Neural cell (in vitro differentiated cells): ENCODE measurements around the gene LRCH2. TPM values are rescaled to one million over a fixed set of nuclear protein-coding genes. Genes with fewer than 3 reads are reported as not detected.

Experiments
- H2AFZ ChIP-seq: fragments of 200-600, 300-800 bp; sonication (generic), shearing (Covaris generic); 2 replicates; pipeline ENCODE4 v1.6.0; 2014; ENCODE audit warnings: low read depth, mild to moderate bottlenecking, antibody characterized with exemption, low read length, moderate library complexity
- H3F3A ChIP-seq: fragments of 200-600 bp; shearing (Covaris generic); 2 replicates; pipeline ENCODE4 v1.6.1; 2016; ENCODE audit warnings: mild to moderate bottlenecking, moderate library complexity, mixed read lengths, antibody characterized with exemption, low read length; ENCODE audit not compliant: insufficient read depth, poor library complexity, severe bottlenecking
- H3K27ac ChIP-seq: fragments of 200-600, 300-800 bp; sonication (generic), shearing (Covaris generic); 2 replicates; pipeline ENCODE4 v1.5.1; 2014; ENCODE audit warnings: mild to moderate bottlenecking, low read length, moderate library complexity
- H3K27me3 ChIP-seq: fragments of 300-800, 200-600 bp; sonication (generic), shearing (Covaris generic); 2 replicates; pipeline ENCODE4 v1.6.0; 2014; ENCODE audit warnings: mild to moderate bottlenecking, low read depth, low read length, moderate library complexity; ENCODE audit not compliant: insufficient read depth
- H3K36me3 ChIP-seq: fragments of 300-800, 200-600 bp; sonication (generic), shearing (Covaris generic); 2 replicates; pipeline ENCODE4 v1.5.1; 2014; ENCODE audit warnings: mild to moderate bottlenecking, antibody characterized with exemption, low read length, moderate library complexity; ENCODE audit not compliant: insufficient read depth
- H3K4me2 ChIP-seq: fragments of 300-800, 200-600 bp; sonication (generic), shearing (Covaris generic); 2 replicates; pipeline ENCODE4 v1.6.0; 2014; ENCODE audit warnings: mild to moderate bottlenecking, low read length
- H3K4me3 ChIP-seq: fragments of 300-800, 200-600 bp; sonication (generic), shearing (Covaris generic); 2 replicates; pipeline ENCODE4 v1.5.1; 2014; ENCODE audit warnings: mild to moderate bottlenecking, low read length, moderate library complexity
- H3K79me2 ChIP-seq: fragments of 200-600 bp; shearing (Covaris generic); replicated peaks from 2 replicates; pipeline ENCODE4 v1.6.0; 2014; ENCODE audit warnings: mild to moderate bottlenecking, low read length, moderate library complexity; ENCODE audit not compliant: insufficient read depth
- H3K9ac ChIP-seq: fragments of 300-800, 200-600 bp; sonication (generic), shearing (Covaris generic); 2 replicates; pipeline ENCODE4 v1.6.1; 2016; ENCODE audit warnings: mild to moderate bottlenecking, low read length, mixed read lengths
- H3K9me2 ChIP-seq: fragments of 200-600 bp; shearing (Covaris generic); 2 replicates; pipeline ENCODE4 v1.6.1; 2016; ENCODE audit warnings: mild to moderate bottlenecking, low read length, mixed read lengths; ENCODE audit not compliant: insufficient read depth
- H3K9me3 ChIP-seq: fragments of 200-600, 300-800 bp; sonication (generic), shearing (Covaris generic); 2 replicates; pipeline ENCODE4 v1.6.1; 2016; ENCODE audit warnings: mild to moderate bottlenecking, mixed run types, low read length, moderate library complexity, mixed read lengths
- H4K20me1 ChIP-seq: fragments of 200-600 bp; shearing (Covaris generic); 2 replicates; pipeline ENCODE4 v1.6.1; 2016; ENCODE audit warnings: mild to moderate bottlenecking, mixed run types; ENCODE audit not compliant: insufficient read depth
- CTCF ChIP-seq: fragments of 450-650 bp; IDR thresholded peaks from 2 replicates; pipeline ENCODE4 v1.5.1; 2014; ENCODE audit warnings: antibody characterized with exemption, mild to moderate bottlenecking, moderate library complexity; ENCODE audit not compliant: poor library complexity, severe bottlenecking
- EP300 ChIP-seq: fragments of 450-650 bp; conservative IDR thresholded peaks from 2 replicates; pipeline ENCODE4 v1.6.1; 2014; ENCODE audit warnings: antibody characterized with exemption, mild to moderate bottlenecking, moderate library complexity; ENCODE audit not compliant: poor library complexity, severe bottlenecking
- EZH2 ChIP-seq: fragments of 200-600, 300-800 bp; shearing (Covaris generic), sonication (generic); IDR thresholded peaks from 2 replicates; pipeline ENCODE4 v1.6.1; 2014; ENCODE audit warnings: antibody characterized with exemption, low read length, borderline replicate concordance, mild to moderate bottlenecking; ENCODE audit not compliant: insufficient read depth, poor library complexity, severe bottlenecking
- MXI1 ChIP-seq: fragments of 450-650 bp; conservative IDR thresholded peaks from 2 replicates; pipeline ENCODE4 v1.6.1; 2014; ENCODE audit warnings: antibody characterized with exemption, mild to moderate bottlenecking; ENCODE audit not compliant: poor library complexity, severe bottlenecking
- POLR2AphosphoS5 ChIP-seq: IDR thresholded peaks from 2 replicates; pipeline ENCODE4 v1.6.1; 2012
- RAD21 ChIP-seq: fragments of 450-650 bp; conservative IDR thresholded peaks from 2 replicates; pipeline ENCODE4 v1.6.1; 2014; ENCODE audit warnings: antibody characterized with exemption, mild to moderate bottlenecking, moderate library complexity
- REST ChIP-seq: IDR thresholded peaks from 2 replicates; pipeline ENCODE4 v1.6.1; 2012; ENCODE audit warnings: borderline replicate concordance
- SMC3 ChIP-seq: fragments of 450-650 bp; conservative IDR thresholded peaks from 2 replicates; pipeline ENCODE4 v1.6.1; 2014; ENCODE audit warnings: antibody characterized with exemption, mild to moderate bottlenecking, moderate library complexity; ENCODE audit not compliant: poor library complexity
- TAF1 ChIP-seq: IDR thresholded peaks from 2 replicates; pipeline ENCODE4 v1.6.1; 2012; ENCODE audit warnings: low read depth
- polyA plus RNA-seq: library from polyadenylated mRNA; depleted of rRNA; stranded (reverse); fragments of >200 nt; gene quantifications from 2 replicates; pipeline ENCODE4 v1.2.3, GENCODE V29; 2014

Gene LRCH2
- polyA plus RNA-seq, 1 donor from 2014 or later, result 46.6 TPM

DNA sequence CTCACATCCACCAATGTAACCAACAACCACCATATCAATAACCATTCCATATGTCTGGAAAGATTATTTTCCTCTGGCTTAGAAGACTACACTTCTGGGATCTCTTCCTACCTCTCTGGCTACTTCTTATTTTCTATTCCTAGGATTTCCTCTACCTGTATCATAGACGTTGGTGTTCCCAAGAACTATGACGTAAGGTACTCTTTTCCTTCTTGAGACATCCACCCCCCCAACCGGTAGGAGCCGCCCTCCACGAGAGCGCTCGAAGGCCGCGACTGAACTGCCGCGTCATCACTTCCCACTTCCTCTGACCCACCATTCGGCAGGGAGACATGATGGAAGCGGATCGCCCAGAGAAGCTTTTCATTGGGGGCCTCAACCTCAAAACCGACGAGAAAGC, 44.8 kb downstream of the LRCH2 start, which contains the start of gene RBMXL3:
TSS of gene RBMXL3 (plus strand) at position 301 of the 400 bp plus-strand sequence. CDS start at position 333, 32 bp downstream.
- no peaks in the 10 kb centered on the region for H3K9me2 ChIP-seq

GRCh38 chrX:115183980-115184379, 49.9 kb downstream of the LRCH2 start:
- Histone ChIP-seq H4K20me1 (no peaks in the 10 kb centered on the region), H3K9ac (no peak overlapping the region), H3K27ac (no peak overlapping the region), H3F3A (no peaks in the 10 kb centered on the region), H3K27me3 (no peaks in the 10 kb centered on the region), H3K9me3 (no peaks in the 10 kb centered on the region), H3K36me3 (no peaks in the 10 kb centered on the region), H3K9me2 (no peaks in the 10 kb centered on the region), H3K4me3 (no peak overlapping the region), H3K79me2 (no peaks in the 10 kb centered on the region), H2AFZ (no peak overlapping the region), H3K4me2 (no peak overlapping the region)
- no peak for TF ChIP-seq POLR2AphosphoS5
- TF ChIP-seq MXI1, result no peak
- no peak for TF ChIP-seq CTCF
- TF ChIP-seq REST, result no peak
- TF ChIP-seq EP300, result no peak
- no peak for TF ChIP-seq SMC3
- no peak for TF ChIP-seq TAF1

More for the DNA sequence above, 44.8 kb downstream of the LRCH2 start, which contains the start of gene RBMXL3:
- TF ChIP-seq POLR2AphosphoS5, result no peak
- TF ChIP-seq RAD21, result no peak
- TF ChIP-seq SMC3, result no peak
- no peak for TF ChIP-seq CTCF
- no peak for TF ChIP-seq EZH2
- no peak for TF ChIP-seq MXI1
- no peak for TF ChIP-seq EP300
- TF ChIP-seq TAF1, result no peak
- no peak for TF ChIP-seq REST
- no peak within 1 kb of the TSS for H3K27ac ChIP-seq
- H3K4me2 ChIP-seq, result no peak within 1 kb of the TSS
- H3K27me3 ChIP-seq, result no peaks in the 10 kb centered on the region
- H2AFZ ChIP-seq, result no peak within 1 kb of the TSS
- no peaks in the 10 kb centered on the region for H3F3A ChIP-seq
- H3K9me3 ChIP-seq, result no peaks in the 10 kb centered on the region
- no peak within 1 kb of the TSS for H3K4me3 ChIP-seq
- H3K9ac ChIP-seq, result no peak within 1 kb of the TSS
- no peaks in the 10 kb centered on the region for H3K79me2 ChIP-seq
- no peaks in the 10 kb centered on the region for H3K36me3 ChIP-seq
- no peaks in the 10 kb centered on the region for H4K20me1 ChIP-seq
